Tibial nerve (tissue), 4 donors: ENCODE results near the gene TRMT112. TPM values are rescaled to one million over a fixed set of nuclear protein-coding genes. Genes with fewer than 3 reads are reported as not detected.
A peak's percentile ranks its signal among the peaks of the same experiment; 100 is the strongest.

Experiments used
- DNase-seq, 2 donors: peaks; one replicate each; pipeline ENCODE4 v3.0.0-alpha.2; 2019; ENCODE audit warnings: low spot score in 2 of 2
- H3K27ac ChIP-seq, 4 donors: fragments of 200-600 bp; sonication (generic) in 3 of 4; one replicate each; pipeline ENCODE4 v1.5.1; 2017 to 2019; ENCODE audit warnings: mild to moderate bottlenecking in 1 of 4
- H3K27me3 ChIP-seq, 2 donors: fragments of 200-600 bp; sonication (generic) in 1 of 2; one replicate each; pipeline versions ENCODE4 v1.5.1 to v1.6.0; 2017 to 2019
- H3K36me3 ChIP-seq, 3 donors: fragments of 200-600 bp; sonication (generic); one replicate each; pipeline ENCODE4 v1.5.1; 2018 to 2019
- H3K4me1 ChIP-seq, 4 donors: fragments of 200-600 bp; sonication (generic) in 3 of 4; one replicate each; pipeline ENCODE4 v1.5.1; 2017 to 2019
- H3K4me3 ChIP-seq, 4 donors: fragments of 200-600 bp; sonication (generic) in 3 of 4; one replicate each; pipeline ENCODE4 v1.5.1; 2017 to 2019; ENCODE audit warnings: mild to moderate bottlenecking in 1 of 4, moderate library complexity in 1 of 4
- H3K9me3 ChIP-seq, 4 donors: fragments of 200-600 bp; sonication (generic) in 3 of 4; one replicate each; pipeline ENCODE4 v1.5.1; 2017 to 2019
- EP300 ChIP-seq, 2 donors: sonication (generic); formaldehyde crosslinking; IDR thresholded peaks; one replicate each; pipeline ENCODE4 v1.6.1; 2017; ENCODE audit warnings: antibody characterized with exemption in 2 of 2, mild to moderate bottlenecking in 1 of 2
- POLR2A ChIP-seq, 2 donors: fragments of 450-650 bp; IDR thresholded peaks; one replicate each; pipeline ENCODE4 v1.6.1; 2017; ENCODE audit warnings: antibody characterized with exemption in 2 of 2, mild to moderate bottlenecking in 2 of 2, moderate library complexity in 2 of 2
- WGBS, 2 donors: methylation state at CpG; one replicate each; pipeline ENCODE4 v1.1.5; 2018; 5-methylcytosine and 5-hydroxymethylcytosine counted together
- total RNA-seq, 4 donors: library from RNA; depleted of rRNA; stranded (reverse); fragments of >200 nt; gene quantifications; one replicate each; pipeline ENCODE4 v1.1.0, GENCODE V29; 2016
- TF ChIP-seq, protein P1 (sequence below), 5 experiments: fragments of 200-600 bp in 3 of 5; fragments of 450-650 bp in 2 of 5; sonication (generic) in 3 of 5; IDR thresholded peaks; one replicate each; pipeline ENCODE4 v1.5.1; 2016 to 2019; ENCODE audit warnings: antibody characterized with exemption in 5 of 5, mild to moderate bottlenecking in 3 of 5, moderate library complexity in 2 of 5

TRMT112 gene
- total RNA-seq, 4 donors from 2014 or later = 290 to 381 (median 327) TPM

DNA sequence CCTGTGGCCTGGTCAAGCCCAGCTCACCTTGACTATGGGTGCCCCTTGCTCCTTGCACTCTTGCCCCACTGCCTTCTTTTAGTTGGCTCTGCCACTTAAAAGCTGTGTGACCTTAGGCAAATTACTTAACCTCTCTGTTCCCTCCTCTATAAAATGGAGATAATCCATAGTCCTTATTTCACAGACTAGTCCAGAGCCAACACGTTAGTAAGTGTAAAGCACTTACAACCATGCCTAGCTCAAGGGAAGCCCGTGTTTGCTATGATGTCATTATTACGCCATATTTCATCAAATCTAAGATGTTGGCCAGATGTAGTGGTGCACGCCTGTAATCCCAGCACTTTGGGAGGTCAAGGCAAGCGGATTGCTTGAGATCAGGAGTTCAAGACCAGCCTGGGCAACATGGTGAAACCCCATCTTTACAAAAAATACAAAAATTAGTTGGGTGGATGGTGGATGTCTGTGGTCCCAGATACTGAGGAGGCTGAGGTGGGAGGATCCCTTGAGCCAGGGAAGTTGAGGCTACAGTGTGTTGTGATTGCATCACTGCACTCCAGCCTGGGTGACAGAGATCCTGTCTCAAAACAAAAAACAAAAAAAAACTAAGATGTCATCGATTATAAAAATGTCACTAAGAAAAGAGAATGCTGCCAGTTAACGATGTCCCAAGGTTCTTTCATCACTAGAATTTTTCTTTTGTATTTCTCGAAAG lies 20.3 kb upstream of the TRMT112 start:
- Histone ChIP-seq H3K4me3 (no peak overlapping the region), H3K9me3 (no peaks in the 10 kb centered on the region), H3K4me1 (peaks cover 0 to 21% (median 9%) of the 10 kb centered on the region in 4 donors), H3K27ac (no peak overlapping the region), H3K36me3 (no peaks in the 10 kb centered on the region), H3K27me3 (no peaks in the 10 kb centered on the region)
- TF ChIP-seq POLR2A (IDR thresholded peaks at IDR 0.05) (no peak), EP300 (IDR thresholded peaks at IDR 0.05) (no peak)
- TF ChIP-seq, protein P1, sequence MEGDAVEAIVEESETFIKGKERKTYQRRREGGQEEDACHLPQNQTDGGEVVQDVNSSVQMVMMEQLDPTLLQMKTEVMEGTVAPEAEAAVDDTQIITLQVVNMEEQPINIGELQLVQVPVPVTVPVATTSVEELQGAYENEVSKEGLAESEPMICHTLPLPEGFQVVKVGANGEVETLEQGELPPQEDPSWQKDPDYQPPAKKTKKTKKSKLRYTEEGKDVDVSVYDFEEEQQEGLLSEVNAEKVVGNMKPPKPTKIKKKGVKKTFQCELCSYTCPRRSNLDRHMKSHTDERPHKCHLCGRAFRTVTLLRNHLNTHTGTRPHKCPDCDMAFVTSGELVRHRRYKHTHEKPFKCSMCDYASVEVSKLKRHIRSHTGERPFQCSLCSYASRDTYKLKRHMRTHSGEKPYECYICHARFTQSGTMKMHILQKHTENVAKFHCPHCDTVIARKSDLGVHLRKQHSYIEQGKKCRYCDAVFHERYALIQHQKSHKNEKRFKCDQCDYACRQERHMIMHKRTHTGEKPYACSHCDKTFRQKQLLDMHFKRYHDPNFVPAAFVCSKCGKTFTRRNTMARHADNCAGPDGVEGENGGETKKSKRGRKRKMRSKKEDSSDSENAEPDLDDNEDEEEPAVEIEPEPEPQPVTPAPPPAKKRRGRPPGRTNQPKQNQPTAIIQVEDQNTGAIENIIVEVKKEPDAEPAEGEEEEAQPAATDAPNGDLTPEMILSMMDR (IDR thresholded peaks at IDR 0.05) = no peak
- WGBS, 2 donors = 67 to 75% methylated on average over 8 of the region's 8 CpGs
- DNase-seq = no peak

DNA sequence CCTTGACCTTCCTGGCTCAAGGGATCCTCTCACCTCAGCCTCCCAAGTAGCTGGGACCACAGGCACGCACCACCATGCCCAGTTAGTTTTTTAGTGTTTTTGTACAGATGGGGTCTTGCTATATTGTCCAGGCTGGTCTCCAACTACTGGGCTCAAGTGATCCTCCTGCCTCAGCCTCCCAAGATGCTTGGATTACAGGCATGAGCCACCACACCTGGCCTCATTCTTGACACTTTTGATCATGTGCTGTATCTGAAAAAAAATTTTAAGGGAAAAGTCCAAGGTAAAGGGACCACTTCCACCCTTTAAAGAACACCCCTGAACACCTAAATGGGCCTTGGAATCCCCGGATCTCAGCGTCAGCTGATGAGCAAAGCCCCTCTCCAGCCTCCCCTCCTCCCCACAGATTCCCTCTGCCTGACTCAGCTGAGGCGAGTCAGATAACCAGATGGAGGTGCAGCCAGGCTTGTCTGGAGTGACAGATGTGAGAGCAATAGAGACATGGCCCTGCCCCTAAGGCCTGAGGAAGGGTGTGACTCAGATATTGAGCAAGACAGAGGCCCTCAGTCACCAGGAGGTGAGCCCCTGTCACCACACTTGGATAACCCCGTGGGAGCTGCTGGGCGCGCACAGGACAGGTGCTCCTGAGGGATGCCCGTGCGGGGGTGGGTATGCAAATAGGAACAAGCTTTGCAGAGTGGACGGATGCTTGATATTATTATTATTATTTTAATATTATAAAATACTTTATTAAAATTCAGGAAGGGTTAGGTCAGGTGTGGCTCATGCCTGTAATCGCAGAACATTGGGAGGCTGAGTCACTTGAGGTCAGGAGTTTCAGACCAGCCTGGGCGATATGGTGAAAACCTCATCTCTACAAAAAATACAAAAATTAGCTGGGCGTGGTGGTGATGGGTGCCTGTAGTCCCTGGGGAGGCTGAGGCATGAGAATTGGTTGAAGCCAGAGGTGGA lies 17.7 kb upstream of the TRMT112 start:
- WGBS, 2 donors = 66 to 67% methylated on average over 13 of the region's 13 CpGs
- no peak overlapping the region for H3K27ac ChIP-seq
- TF ChIP-seq POLR2A (IDR thresholded peaks at IDR 0.05) = no peak
- TF ChIP-seq, protein P1 (IDR thresholded peaks at IDR 0.05) = no peak
- no peak for TF ChIP-seq EP300 (IDR thresholded peaks at IDR 0.05)

GRCh38 chr11:64333556-64333955 lies 16.2 kb upstream of the TRMT112 start:
- TF ChIP-seq, protein P1 (IDR thresholded peaks at IDR 0.05) = no peak
- TF ChIP-seq EP300 (IDR thresholded peaks at IDR 0.05) (no peak), POLR2A (IDR thresholded peaks at IDR 0.05) (no peak)
- Histone ChIP-seq H3K4me1 (peaks cover 0 to 30% (median 11%) of the 10 kb centered on the region in 4 donors), H3K4me3 (no peak overlapping the region), H3K27ac (no peak overlapping the region), H3K27me3 (no peaks in the 10 kb centered on the region), H3K9me3 (no peaks in the 10 kb centered on the region), H3K36me3 (no peaks in the 10 kb centered on the region)
- DNase-seq = no peak
- WGBS, 2 donors = 88 to 89% methylated on average over 8 of the region's 8 CpGs

More for the DNA sequence above, 17.7 kb upstream of the TRMT112 start:
- no peak for DNase-seq
- Histone ChIP-seq H3K36me3 (no peaks in the 10 kb centered on the region), H3K4me3 (no peak overlapping the region), H3K9me3 (no peaks in the 10 kb centered on the region), H3K4me1 (peaks cover 0 to 21% (median 8%) of the 10 kb centered on the region in 4 donors), H3K27me3 (no peaks in the 10 kb centered on the region)

GRCh38 chr11:64331569-64332371 lies 14.4 kb upstream of the TRMT112 start:
- WGBS, 2 donors = 28 to 29% methylated on average over 11 to 12 of the region's 20 CpGs
- TF ChIP-seq, protein P1 (IDR thresholded peaks at IDR 0.05) = peak; percentile 17 to 45 (median 28)
- TF ChIP-seq EP300 (IDR thresholded peaks at IDR 0.05) = no peak
- TF ChIP-seq POLR2A (IDR thresholded peaks at IDR 0.05) = no peak
- Histone ChIP-seq H3K4me1 (peaks cover 0 to 30% (median 11%) of the 10 kb centered on the region in 4 donors), H3K27me3 (no peaks in the 10 kb centered on the region), H3K4me3 (no peak overlapping the region), H3K27ac (no peak overlapping the region), H3K9me3 (peaks cover 0 to 5% (median 0%) of the 10 kb centered on the region in 4 donors), H3K36me3 (no peaks in the 10 kb centered on the region)
- peak in 1 of 2 donors; percentile 42 for DNase-seq
